K562 (cell line): ENCODE data around the gene PIGV. TPM values are rescaled to one million over a fixed set of nuclear protein-coding genes. Genes with fewer than 3 reads are reported as not detected.
A peak's percentile ranks its signal among the peaks of the same experiment; 100 is the strongest.

ENCODE experiments used
- ARNT ChIP-seq, 2 experiments: fragments of 450-650 bp; IDR thresholded peaks; 2 replicates each; pipeline ENCODE4 v1.6.1; 2016; ENCODE audit warnings: mild to moderate bottlenecking in 1 of 2
- CREM ChIP-seq: IDR thresholded peaks from 2 replicates; pipeline ENCODE4 v1.6.1; 2014; ENCODE audit warnings: antibody characterized with exemption, low read depth
- E2F1 ChIP-seq: sonication (generic); formaldehyde crosslinking; IDR thresholded peaks from 2 replicates; pipeline ENCODE4 v1.8.1; 2023; ENCODE audit warnings: mild to moderate bottlenecking, missing genetic modification reagents, moderate library complexity
- EP300 ChIP-seq: IDR thresholded peaks from 2 replicates; pipeline ENCODE4 v1.6.1; 2012; ENCODE audit warnings: low read length, improper control_type of control experiment
- FOXM1 ChIP-seq, 2 experiments: fragments of 450-650 bp in 1 of 2; sonication (generic) in 1 of 2; formaldehyde crosslinking in 1 of 2; IDR thresholded peaks; 2 replicates each; pipeline versions ENCODE4 v1.6.1 to v1.9.0; 2017 to 2022; ENCODE audit warnings: low read depth in 2 of 2, mild to moderate bottlenecking in 2 of 2, missing genetic modification reagents in 1 of 2, moderate library complexity in 1 of 2
- MTA3 ChIP-seq: fragments of 450-650 bp; formaldehyde crosslinking; IDR thresholded peaks from 2 replicates; pipeline ENCODE4 v1.6.1; 2017; ENCODE audit warnings: mild to moderate bottlenecking, borderline replicate concordance
- NUFIP1 ChIP-seq: fragments of 450-650 bp; IDR thresholded peaks from 2 replicates; pipeline ENCODE4 v1.6.1; 2018; ENCODE audit not compliant: partially characterized antibody
- RBM22 ChIP-seq: fragments of 200-400 bp; formaldehyde crosslinking; IDR thresholded peaks from 2 replicates; pipeline ENCODE4 v1.6.1; 2018; ENCODE audit warnings: low read length, low read depth; ENCODE audit not compliant: poor library complexity, severe bottlenecking
- RCOR1 ChIP-seq, 2 experiments: IDR thresholded peaks; 2 replicates each; pipeline ENCODE4 v1.6.1; 2012; ENCODE audit warnings: low read depth in 2 of 2, low read length in 2 of 2, borderline replicate concordance in 1 of 2, improper control_type of control experiment in 1 of 2
- SMAD4 ChIP-seq: fragments of 250-450 bp; sonication (Bioruptor Pico); conservative IDR thresholded peaks from 2 replicates; pipeline ENCODE4 v1.8.0; 2021; ENCODE audit warnings: inconsistent platforms, mild to moderate bottlenecking, moderate library complexity
- TEAD2 ChIP-seq: fragments of 450-650 bp; IDR thresholded peaks from 2 replicates; pipeline ENCODE4 v1.6.1; 2016; ENCODE audit warnings: missing genetic modification characterization, control low read depth, missing compliant biosample characterization
- ZFX ChIP-seq: sonication (generic); formaldehyde crosslinking; IDR thresholded peaks from 2 replicates; pipeline ENCODE4 v1.8.0; 2022; ENCODE audit warnings: mild to moderate bottlenecking, missing genetic modification reagents, moderate library complexity
- ZNF592 ChIP-seq: fragments of 450-650 bp; IDR thresholded peaks from 2 replicates; pipeline ENCODE4 v1.6.1; 2017; ENCODE audit warnings: antibody characterized with exemption, mild to moderate bottlenecking
- polyA plus RNA-seq, 8 experiments: library from polyadenylated mRNA; depleted of rRNA in 4 of 8; stranded (reverse) in 5 of 8; unstranded in 3 of 8; fragments of >200 nt; fragmentation: Nextera tagmentation in 2 of 8; fragmentation: Illumina TruSeq in 1 of 8; extraction: Ambion mirVana in 2 of 8; extraction: Trizol in 1 of 8; gene quantifications; 2 replicates each; pipeline versions ENCODE4 v1.2.1 to v1.2.3, GENCODE V29; 2011 to 2014; ENCODE audit warnings: inconsistent platforms in 1 of 8, missing spikeins in 1 of 8
- total RNA-seq, 7 experiments: library from RNA; depleted of rRNA in 6 of 7; stranded (reverse); fragments of >200 nt in 6 of 7; fragmentation: Illumina TruSeq in 2 of 7; extraction: Trizol in 2 of 7; gene quantifications; 2 replicates each; pipeline versions ENCODE4 v1.2.1 to v1.2.3, GENCODE V29; 2011 to 2021; ENCODE audit warnings: low replicate concordance in 1 of 7
- TF ChIP-seq, protein P1 (sequence below): sonication (generic); formaldehyde crosslinking; IDR thresholded peaks from 2 replicates; pipeline ENCODE4 v1.5.0; 2020; ENCODE audit warnings: missing genetic modification reagents
- TF ChIP-seq, protein P2 (sequence below): fragments of 250-450 bp; sonication (Bioruptor Pico); IDR thresholded peaks from 2 replicates; pipeline ENCODE4 v1.4.0; 2020; ENCODE audit warnings: borderline replicate concordance
- TF ChIP-seq, protein P3 (sequence below): fragments of 250-450 bp; sonication (Bioruptor Pico); IDR thresholded peaks from 2 replicates; pipeline ENCODE4 v1.5.0; 2022; ENCODE audit warnings: mild to moderate bottlenecking

Gene PIGV
- total and polyA plus RNA-seq, 9 of the 15 experiments (the other 6 are each of a cell fraction or from before 2014, with no cell fraction given), result 8.4 to 21.8 (median 11.7) TPM

DNA sequence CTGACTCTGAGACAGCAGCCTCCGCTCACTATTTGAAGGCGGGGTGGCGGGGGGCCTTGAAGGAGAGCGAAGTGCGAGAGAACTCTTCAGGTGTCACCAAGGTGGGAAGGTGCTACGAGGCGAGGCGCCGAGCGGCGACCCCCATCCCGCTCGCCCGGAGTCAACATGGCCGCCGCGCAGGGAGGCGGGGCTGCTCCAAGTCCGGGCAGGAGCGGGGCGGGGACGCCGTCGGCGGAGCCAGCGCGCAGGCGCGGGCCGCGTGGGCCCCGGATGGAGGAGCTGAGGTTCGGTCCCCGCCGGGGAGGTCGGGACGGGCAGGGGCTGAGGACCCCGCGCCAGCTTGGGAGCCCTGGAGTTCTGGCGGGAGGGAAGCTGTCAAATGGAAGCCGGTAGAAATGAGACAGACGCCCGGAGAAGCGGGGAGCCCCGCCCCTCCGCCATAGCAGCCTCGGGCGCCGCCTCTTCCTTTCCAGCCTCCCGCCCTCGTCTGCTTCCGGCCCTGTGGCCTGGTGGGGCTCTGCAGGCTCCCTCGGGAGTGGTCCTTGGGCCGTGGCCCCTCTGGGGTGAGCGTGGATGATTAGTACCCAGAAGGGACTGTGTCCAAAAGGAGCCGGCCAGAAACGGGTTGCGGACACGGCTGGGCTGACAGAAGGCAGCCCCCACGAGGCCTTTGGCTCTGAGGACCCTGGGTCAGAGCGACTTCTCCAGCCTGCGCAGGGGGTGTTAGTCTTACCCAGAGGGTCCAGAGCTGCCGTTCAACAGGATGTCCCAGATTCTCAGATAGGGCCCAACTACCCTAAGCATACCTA, at the start of gene PIGV (continued):
- TF ChIP-seq ZNF592 (peak; percentile 78; the same call in 1 of the 2 replicates), ARNT (IDR thresholded peaks at IDR 0.05) (no peak), FOXM1 (IDR thresholded peaks at IDR 0.05; ENCODE audit: low read depth) (no peak), FOXM1 (CRISPR knock-in tag; IDR thresholded peaks at IDR 0.05; ENCODE audit: low read depth) (no peak; the same call in 1 of the 2 replicates), NUFIP1 (no peak), E2F1 (CRISPR knock-in tag) (no peak; the same call in 1 of the 2 replicates), SMAD4 (CRISPR knock-in tag) (peak; percentile 48; the same call in 1 of the 2 replicates), EP300 (no peak), CREM (peak; percentile 73), RCOR1 (IDR thresholded peaks at IDR 0.05; ENCODE audit: borderline replicate concordance in 1 of 2, low read depth in 2 of 2, low read length in 2 of 2) (0 out of 4 replicates have a peak, but pooled peaks of 1 of the 2 experiments have one; percentile 4), TEAD2 (tag) (no peak), ZFX (CRISPR knock-in tag) (peak; percentile 80), MTA3 (peak; percentile 74), RBM22 (peak; percentile 97)
- TF ChIP-seq, protein P1, sequence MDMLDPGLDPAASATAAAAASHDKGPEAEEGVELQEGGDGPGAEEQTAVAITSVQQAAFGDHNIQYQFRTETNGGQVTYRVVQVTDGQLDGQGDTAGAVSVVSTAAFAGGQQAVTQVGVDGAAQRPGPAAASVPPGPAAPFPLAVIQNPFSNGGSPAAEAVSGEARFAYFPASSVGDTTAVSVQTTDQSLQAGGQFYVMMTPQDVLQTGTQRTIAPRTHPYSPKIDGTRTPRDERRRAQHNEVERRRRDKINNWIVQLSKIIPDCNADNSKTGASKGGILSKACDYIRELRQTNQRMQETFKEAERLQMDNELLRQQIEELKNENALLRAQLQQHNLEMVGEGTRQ, result no peak
- TF ChIP-seq, protein P2, sequence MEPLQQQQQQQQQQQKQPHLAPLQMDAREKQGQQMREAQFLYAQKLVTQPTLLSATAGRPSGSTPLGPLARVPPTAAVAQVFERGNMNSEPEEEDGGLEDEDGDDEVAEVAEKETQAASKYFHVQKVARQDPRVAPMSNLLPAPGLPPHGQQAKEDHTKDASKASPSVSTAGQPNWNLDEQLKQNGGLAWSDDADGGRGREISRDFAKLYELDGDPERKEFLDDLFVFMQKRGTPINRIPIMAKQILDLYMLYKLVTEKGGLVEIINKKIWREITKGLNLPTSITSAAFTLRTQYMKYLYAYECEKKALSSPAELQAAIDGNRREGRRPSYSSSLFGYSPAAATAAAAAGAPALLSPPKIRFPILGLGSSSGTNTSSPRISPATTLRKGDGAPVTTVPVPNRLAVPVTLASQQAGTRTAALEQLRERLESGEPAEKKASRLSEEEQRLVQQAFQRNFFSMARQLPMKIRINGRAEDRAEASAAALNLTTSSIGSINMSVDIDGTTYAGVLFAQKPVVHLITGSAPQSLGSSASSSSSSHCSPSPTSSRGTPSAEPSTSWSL, result no peak
- TF ChIP-seq, protein P3, sequence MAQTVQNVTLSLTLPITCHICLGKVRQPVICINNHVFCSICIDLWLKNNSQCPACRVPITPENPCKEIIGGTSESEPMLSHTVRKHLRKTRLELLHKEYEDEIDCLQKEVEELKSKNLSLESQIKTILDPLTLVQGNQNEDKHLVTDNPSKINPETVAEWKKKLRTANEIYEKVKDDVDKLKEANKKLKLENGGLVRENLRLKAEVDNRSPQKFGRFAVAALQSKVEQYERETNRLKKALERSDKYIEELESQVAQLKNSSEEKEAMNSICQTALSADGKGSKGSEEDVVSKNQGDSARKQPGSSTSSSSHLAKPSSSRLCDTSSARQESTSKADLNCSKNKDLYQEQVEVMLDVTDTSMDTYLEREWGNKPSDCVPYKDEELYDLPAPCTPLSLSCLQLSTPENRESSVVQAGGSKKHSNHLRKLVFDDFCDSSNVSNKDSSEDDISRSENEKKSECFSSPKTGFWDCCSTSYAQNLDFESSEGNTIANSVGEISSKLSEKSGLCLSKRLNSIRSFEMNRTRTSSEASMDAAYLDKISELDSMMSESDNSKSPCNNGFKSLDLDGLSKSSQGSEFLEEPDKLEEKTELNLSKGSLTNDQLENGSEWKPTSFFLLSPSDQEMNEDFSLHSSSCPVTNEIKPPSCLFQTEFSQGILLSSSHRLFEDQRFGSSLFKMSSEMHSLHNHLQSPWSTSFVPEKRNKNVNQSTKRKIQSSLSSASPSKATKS (CRISPR knock-in tag), result 0 out of 2 replicates have a peak, but pooled peaks have one; percentile 71
